A673 (cell line): ENCODE data around the gene JPT1.
"Not testable (repeated sequence)": the region's sequence is repeated elsewhere in the genome, so short reads cannot be mapped to it uniquely, and the experiment has no call there.

Source experiments
- CTCF ChIP-seq: fragments of 300-800, 200-600 bp; sonication (generic); conservative IDR thresholded peaks from 2 replicates; pipeline ENCODE4 v1.5.1; 2017; ENCODE audit warnings: low read depth, mild to moderate bottlenecking, antibody characterized with exemption, low read length, moderate library complexity, mixed read lengths
- EZH2 ChIP-seq: fragments of 200-600 bp; sonication (generic); IDR thresholded peaks from 2 replicates; pipeline ENCODE4 v1.6.1; 2017; ENCODE audit warnings: borderline replicate concordance, low read depth, mild to moderate bottlenecking, mixed read lengths, antibody characterized with exemption, low read length; ENCODE audit not compliant: poor library complexity, severe bottlenecking

- TF ChIP-seq CTCF, EZH2: not testable (repeated sequence)
These were observed 4.2 kb upstream of the JPT1 start for GRCh38 chr17:75158480-75158879.
